HepG2 (cell line): ENCODE data around the gene ELFN1. TPM values are rescaled to one million over a fixed set of nuclear protein-coding genes. Genes with fewer than 3 reads are reported as not detected.

ENCODE experiments used
- ARNT ChIP-seq: fragments of 450-650 bp; IDR thresholded peaks from 2 replicates; pipeline ENCODE4 v1.6.1; 2017
- ATF1 ChIP-seq: IDR thresholded peaks from 2 replicates; pipeline ENCODE4 v1.6.1; 2016; ENCODE audit warnings: mild to moderate bottlenecking, control low read depth
- ELF3 ChIP-seq: IDR thresholded peaks from 2 replicates; pipeline ENCODE4 v1.6.1; 2016; ENCODE audit warnings: missing genetic modification reagents, missing compliant biosample characterization
- FLYWCH1 ChIP-seq: sonication (generic); formaldehyde crosslinking; IDR thresholded peaks from 2 replicates; pipeline ENCODE4 v1.8.1; 2023; ENCODE audit warnings: mild to moderate bottlenecking, missing genetic modification reagents
- HNRNPUL1 ChIP-seq: fragments of 200-400 bp; formaldehyde crosslinking; IDR thresholded peaks from 2 replicates; pipeline ENCODE4 v1.6.1; 2017; ENCODE audit warnings: low read depth, mild to moderate bottlenecking, low read length, moderate library complexity
- MLLT10 ChIP-seq: sonication (generic); formaldehyde crosslinking; IDR thresholded peaks from 2 replicates; pipeline ENCODE4 v1.4.0; 2020; ENCODE audit warnings: missing genetic modification reagents
- PHF21A ChIP-seq: sonication (generic); formaldehyde crosslinking; IDR thresholded peaks from 2 replicates; pipeline ENCODE4 v1.5.0; 2020; ENCODE audit warnings: mild to moderate bottlenecking, missing genetic modification reagents
- SOX6 ChIP-seq, 2 experiments: fragments of 450-650 bp in 1 of 2; sonication (generic) in 1 of 2; formaldehyde crosslinking in 1 of 2; IDR thresholded peaks; 2 replicates each; pipeline versions ENCODE4 v1.4.0 to v1.6.1; 2017 to 2020; ENCODE audit warnings: antibody characterized with exemption in 1 of 2, mild to moderate bottlenecking in 1 of 2, missing genetic modification reagents in 1 of 2
- THAP11 ChIP-seq: IDR thresholded peaks from 2 replicates; pipeline ENCODE4 v1.6.1; 2016; ENCODE audit warnings: missing biosample characterization, missing genetic modification reagents
- ZGPAT ChIP-seq: IDR thresholded peaks from 2 replicates; pipeline ENCODE4 v1.6.1; 2016; ENCODE audit warnings: mild to moderate bottlenecking
- ZKSCAN5 ChIP-seq: sonication (generic); formaldehyde crosslinking; IDR thresholded peaks from 2 replicates; pipeline ENCODE4 v1.5.1; 2020; ENCODE audit warnings: mild to moderate bottlenecking, missing genetic modification reagents
- ZNF296 ChIP-seq: sonication (generic); formaldehyde crosslinking; conservative IDR thresholded peaks from 2 replicates; pipeline ENCODE4 v1.5.0; 2020; ENCODE audit warnings: mild to moderate bottlenecking, missing genetic modification reagents
- ZNF510 ChIP-seq: sonication (generic); formaldehyde crosslinking; IDR thresholded peaks from 2 replicates; pipeline ENCODE4 v1.4.0; 2020; ENCODE audit warnings: low read depth, mild to moderate bottlenecking, missing genetic modification reagents
- ZNF605 ChIP-seq: sonication (generic); formaldehyde crosslinking; IDR thresholded peaks from 2 replicates; pipeline ENCODE4 v1.8.0; 2022; ENCODE audit warnings: mild to moderate bottlenecking, missing genetic modification reagents
- ZNF678 ChIP-seq: sonication (generic); formaldehyde crosslinking; IDR thresholded peaks from 2 replicates; pipeline ENCODE4 v1.4.0; 2020; ENCODE audit warnings: mild to moderate bottlenecking, missing genetic modification reagents
- ZNF749 ChIP-seq: sonication (generic); formaldehyde crosslinking; IDR thresholded peaks from 2 replicates; pipeline ENCODE4 v1.8.0; 2022; ENCODE audit warnings: mild to moderate bottlenecking, missing genetic modification reagents, moderate library complexity, borderline replicate concordance
- polyA plus RNA-seq, 8 experiments: library from polyadenylated mRNA; depleted of rRNA in 3 of 8; stranded (reverse) in 7 of 8; unstranded in 1 of 8; fragments of >200 nt; fragmentation: Illumina TruSeq in 4 of 8; extraction: Trizol in 4 of 8; gene quantifications; 2 replicates each; pipeline versions ENCODE4 v1.2.1 to v1.2.3, GENCODE V29; 2011 to 2016; ENCODE audit warnings: low read depth in 4 of 8, missing spikeins in 1 of 8, mixed read lengths in 1 of 8; ENCODE audit not compliant: insufficient read depth in 1 of 8
- total RNA-seq, 5 experiments: library from RNA; depleted of rRNA; stranded (reverse); fragments of >200 nt; fragmentation: Illumina TruSeq; extraction: Trizol; gene quantifications; 2 replicates each; pipeline ENCODE4 v1.2.3, GENCODE V29; 2016; ENCODE audit warnings: low read depth in 1 of 5
- TF ChIP-seq, protein P1 (sequence below): sonication (generic); formaldehyde crosslinking; IDR thresholded peaks from 2 replicates; pipeline ENCODE4 v1.4.0; 2020; ENCODE audit warnings: missing genetic modification reagents, borderline replicate concordance
- TF ChIP-seq, protein P2 (sequence below): sonication (generic); formaldehyde crosslinking; IDR thresholded peaks from 2 replicates; pipeline ENCODE4 v1.5.1; 2020; ENCODE audit warnings: mild to moderate bottlenecking, missing genetic modification reagents, moderate library complexity

ELFN1 gene
- total and polyA plus RNA-seq, 2 of the 13 experiments (the other 11 are each of a cell fraction or from before 2014, with no cell fraction given) = 0.13 to 0.18 TPM

GRCh38 chr7:1650363-1651030, 19.6 kb upstream of the ELFN1 start (continued):
- TF ChIP-seq, protein P1, sequence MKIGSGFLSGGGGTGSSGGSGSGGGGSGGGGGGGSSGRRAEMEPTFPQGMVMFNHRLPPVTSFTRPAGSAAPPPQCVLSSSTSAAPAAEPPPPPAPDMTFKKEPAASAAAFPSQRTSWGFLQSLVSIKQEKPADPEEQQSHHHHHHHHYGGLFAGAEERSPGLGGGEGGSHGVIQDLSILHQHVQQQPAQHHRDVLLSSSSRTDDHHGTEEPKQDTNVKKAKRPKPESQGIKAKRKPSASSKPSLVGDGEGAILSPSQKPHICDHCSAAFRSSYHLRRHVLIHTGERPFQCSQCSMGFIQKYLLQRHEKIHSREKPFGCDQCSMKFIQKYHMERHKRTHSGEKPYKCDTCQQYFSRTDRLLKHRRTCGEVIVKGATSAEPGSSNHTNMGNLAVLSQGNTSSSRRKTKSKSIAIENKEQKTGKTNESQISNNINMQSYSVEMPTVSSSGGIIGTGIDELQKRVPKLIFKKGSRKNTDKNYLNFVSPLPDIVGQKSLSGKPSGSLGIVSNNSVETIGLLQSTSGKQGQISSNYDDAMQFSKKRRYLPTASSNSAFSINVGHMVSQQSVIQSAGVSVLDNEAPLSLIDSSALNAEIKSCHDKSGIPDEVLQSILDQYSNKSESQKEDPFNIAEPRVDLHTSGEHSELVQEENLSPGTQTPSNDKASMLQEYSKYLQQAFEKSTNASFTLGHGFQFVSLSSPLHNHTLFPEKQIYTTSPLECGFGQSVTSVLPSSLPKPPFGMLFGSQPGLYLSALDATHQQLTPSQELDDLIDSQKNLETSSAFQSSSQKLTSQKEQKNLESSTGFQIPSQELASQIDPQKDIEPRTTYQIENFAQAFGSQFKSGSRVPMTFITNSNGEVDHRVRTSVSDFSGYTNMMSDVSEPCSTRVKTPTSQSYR = peak; percentile 82
- no peak for TF ChIP-seq ARNT
- no peak for TF ChIP-seq ATF1 (CRISPR knock-in tag)
- no peak for TF ChIP-seq MLLT10 (CRISPR knock-in tag)
- TF ChIP-seq, protein P2, sequence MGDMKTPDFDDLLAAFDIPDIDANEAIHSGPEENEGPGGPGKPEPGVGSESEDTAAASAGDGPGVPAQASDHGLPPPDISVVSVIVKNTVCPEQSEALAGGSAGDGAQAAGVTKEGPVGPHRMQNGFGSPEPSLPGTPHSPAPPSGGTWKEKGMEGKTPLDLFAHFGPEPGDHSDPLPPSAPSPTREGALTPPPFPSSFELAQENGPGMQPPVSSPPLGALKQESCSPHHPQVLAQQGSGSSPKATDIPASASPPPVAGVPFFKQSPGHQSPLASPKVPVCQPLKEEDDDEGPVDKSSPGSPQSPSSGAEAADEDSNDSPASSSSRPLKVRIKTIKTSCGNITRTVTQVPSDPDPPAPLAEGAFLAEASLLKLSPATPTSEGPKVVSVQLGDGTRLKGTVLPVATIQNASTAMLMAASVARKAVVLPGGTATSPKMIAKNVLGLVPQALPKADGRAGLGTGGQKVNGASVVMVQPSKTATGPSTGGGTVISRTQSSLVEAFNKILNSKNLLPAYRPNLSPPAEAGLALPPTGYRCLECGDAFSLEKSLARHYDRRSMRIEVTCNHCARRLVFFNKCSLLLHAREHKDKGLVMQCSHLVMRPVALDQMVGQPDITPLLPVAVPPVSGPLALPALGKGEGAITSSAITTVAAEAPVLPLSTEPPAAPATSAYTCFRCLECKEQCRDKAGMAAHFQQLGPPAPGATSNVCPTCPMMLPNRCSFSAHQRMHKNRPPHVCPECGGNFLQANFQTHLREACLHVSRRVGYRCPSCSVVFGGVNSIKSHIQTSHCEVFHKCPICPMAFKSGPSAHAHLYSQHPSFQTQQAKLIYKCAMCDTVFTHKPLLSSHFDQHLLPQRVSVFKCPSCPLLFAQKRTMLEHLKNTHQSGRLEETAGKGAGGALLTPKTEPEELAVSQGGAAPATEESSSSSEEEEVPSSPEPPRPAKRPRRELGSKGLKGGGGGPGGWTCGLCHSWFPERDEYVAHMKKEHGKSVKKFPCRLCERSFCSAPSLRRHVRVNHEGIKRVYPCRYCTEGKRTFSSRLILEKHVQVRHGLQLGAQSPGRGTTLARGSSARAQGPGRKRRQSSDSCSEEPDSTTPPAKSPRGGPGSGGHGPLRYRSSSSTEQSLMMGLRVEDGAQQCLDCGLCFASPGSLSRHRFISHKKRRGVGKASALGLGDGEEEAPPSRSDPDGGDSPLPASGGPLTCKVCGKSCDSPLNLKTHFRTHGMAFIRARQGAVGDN (CRISPR knock-in tag) = peak; percentile 32; the same call in 1 of the 2 replicates
- TF ChIP-seq ZKSCAN5 = no peak
- TF ChIP-seq ZNF296 (CRISPR knock-in tag) = no peak
- no peak for TF ChIP-seq PHF21A (CRISPR knock-in tag)
- TF ChIP-seq ZNF749 (CRISPR knock-in tag) = no peak
- TF ChIP-seq HNRNPUL1 = no peak
- TF ChIP-seq ZNF678 = no peak
- no peak for TF ChIP-seq THAP11 (CRISPR knock-in tag)
- no peak for TF ChIP-seq ZNF605 (CRISPR knock-in tag)
- TF ChIP-seq FLYWCH1 (CRISPR knock-in tag) = no peak
- TF ChIP-seq SOX6 (IDR thresholded peaks at IDR 0.05) = no peak
- 0 out of 2 replicates have a peak, but pooled peaks have one; percentile 3 for TF ChIP-seq SOX6 (CRISPR knock-in tag; IDR thresholded peaks at IDR 0.05)
- no peak for TF ChIP-seq ZGPAT
- no peak for TF ChIP-seq ELF3 (CRISPR knock-in tag)
- no peak for TF ChIP-seq ZNF510 (CRISPR knock-in tag)
